NCI-H1105 (cell line): ENCODE measurements around the gene RAET1L.
A peak's percentile ranks its signal among the peaks of the same experiment; 100 is the strongest.
"Not testable (repeated sequence)": the region's sequence is repeated elsewhere in the genome, so short reads cannot be mapped to it uniquely, and the experiment has no call there.

ENCODE experiments used
- DNase-seq: peaks from one replicate; lab custom pipeline; 2025; lab: John Stamatoyannopoulos, UW

RAET1L gene

DNA sequence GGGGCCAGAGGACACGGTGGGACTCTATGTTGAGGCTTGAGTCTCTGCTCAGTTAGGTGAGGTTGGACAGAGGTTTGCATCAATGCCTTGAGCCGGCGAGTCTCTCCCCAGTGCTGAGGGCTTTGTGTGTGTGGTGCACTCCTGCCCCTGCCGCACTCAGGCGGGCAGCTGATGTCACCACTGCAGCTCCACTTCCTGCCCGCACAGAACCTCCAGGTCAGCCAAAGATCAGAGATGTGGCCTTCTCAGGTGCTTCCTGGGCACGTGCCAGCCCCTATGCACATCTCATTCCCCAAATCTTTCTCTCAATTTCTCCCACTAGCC is 33.9 kb downstream of the RAET1L start:
- not testable (repeated sequence) for DNase-seq

DNA sequence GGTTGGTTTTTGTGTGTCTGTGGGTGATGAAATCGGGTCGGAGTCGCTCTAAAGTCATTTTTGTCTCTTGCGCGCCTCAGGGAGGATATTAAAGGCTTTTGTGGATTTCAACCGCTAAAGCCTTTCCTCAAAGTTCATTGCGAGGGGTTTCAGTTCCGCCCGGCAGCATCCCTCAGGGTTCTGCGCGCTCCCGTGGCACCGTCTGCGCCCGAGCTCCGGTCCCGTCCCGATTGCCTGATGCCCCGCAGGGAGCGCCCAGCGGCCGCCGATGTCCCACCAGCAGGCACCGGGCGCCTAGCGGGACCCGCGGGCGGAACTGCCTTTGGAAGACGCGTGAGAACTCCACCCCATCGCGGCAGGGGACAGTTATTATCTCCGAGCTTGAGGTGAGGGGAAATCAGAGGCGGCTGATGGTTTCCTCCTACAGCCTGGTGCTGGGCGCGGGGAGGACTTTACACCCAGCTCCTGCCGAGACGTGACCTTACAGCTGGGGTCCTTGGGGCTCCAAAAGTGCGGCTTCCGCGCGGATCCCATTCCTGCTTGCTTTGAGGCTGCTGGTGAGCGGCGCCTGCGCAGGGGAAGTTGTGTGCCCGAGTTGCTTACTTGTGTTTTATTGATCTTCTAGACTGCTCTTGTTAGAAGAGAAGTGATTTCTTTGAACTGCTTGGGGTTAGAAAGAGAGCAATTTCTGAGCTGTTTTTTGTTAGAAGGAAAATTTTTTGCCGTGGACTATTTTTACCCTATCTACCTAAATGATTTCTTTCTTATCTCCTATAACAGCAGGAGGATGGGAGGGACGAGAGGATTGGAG is 34.5 kb downstream of the RAET1L start:
- peak; percentile 2 for DNase-seq

DNA sequence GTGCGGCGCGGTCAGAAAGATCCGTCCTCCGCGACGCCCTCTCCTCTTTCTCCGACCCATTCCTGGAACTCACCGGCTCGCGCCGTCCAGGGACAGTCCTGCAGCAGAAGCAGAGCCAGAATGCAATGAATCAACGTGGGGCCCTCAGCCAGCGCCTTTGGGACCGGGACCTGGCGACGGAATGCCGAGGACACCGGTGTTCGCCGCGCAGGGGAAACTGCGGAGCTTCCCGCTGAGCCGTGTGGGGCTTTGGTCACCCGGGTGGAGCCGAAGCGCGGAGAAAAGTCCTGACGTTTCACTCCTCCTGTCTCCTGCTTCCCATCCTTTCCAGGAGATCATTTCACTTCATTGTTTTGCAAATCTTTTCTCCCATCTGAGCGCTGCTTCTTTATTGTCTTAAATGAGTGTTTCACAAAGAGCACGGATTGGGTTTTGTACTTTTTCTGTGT is 35.1 kb downstream of the RAET1L start:
- no peak for DNase-seq

DNA sequence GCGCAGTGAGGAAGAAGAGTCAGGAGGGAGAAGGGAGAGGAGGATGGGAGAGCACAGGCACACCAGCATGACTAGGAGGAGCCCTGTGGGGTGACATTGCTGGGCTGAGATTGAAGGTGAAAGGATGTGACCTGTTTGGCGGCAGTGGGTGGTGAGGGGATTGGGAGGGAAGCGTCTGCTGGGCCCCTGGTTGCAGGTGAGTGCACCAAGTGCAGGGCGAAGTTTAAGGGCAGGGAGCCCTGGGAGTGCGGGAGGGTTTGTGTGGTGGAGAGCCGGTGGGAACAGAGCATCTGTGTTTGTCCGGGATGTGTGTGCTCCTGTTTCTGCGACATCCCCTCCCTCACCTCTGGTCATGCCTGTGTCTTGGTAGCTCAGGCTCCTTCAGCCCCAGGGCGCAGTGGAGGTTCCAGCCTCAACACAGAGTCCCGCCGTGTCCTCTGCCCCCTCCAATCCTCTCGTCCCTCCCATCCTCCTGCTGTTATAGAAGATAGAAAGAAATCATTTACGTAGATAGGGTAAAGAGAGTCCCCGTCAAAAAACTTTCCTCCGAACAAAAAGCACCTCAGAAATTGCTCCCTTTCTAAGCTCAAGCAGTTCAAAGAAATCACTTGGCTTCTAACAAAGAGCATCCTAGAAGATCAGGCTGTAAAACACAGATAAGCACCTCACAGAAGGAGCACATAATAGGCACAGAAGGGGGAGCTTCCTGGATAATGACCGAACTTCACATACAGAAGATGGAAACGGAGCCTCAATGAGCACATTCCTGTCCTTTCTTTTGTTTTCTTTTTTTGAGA is 36.6 kb downstream of the RAET1L start:
- no peak for DNase-seq

DNA sequence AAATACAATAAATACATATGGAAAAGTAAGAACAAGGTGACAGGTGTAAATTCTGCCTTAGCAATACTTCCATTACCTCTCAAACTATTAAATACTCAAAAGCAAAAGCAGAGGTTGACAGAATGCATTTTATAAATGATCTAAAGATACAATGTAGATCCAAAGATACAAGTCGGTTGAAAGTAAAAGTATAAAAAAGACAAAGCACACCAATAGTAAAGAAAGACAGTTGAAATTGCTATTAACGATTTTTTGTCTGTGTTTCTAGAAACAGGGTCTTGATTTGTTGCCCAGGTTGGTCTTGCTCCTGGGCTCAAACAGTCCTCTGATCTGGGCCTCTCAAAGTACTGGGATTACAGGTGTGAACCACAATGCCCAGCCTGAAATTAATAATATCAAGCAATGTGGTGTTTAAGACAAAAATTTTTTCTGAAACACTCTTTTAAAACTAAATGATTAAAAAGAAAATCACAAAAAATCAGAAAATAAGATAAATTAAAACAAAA is 37.7 kb downstream of the RAET1L start:
- DNase-seq, result no peak

DNA sequence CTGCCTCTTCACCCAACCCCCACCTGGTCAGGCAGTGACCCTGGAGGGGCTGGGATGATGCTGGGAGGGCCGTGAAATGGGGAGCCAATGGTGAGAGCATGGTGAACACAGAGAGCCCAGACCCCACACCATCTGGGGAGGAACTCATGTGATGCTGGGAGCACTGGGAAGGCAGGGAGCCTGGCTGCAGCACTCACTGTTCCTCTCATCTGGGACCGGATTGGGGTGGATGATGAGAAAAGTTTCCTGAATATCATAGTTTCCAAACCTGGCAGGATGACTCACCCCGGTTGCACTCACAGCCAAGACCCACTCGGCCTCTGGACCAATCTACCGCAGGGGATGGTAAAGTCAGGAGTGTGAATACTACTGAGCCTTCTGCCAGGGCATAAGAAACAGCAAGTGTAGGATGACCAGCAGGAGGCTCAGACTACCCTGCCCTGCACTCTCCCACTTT is 39.8 kb downstream of the RAET1L start:
- no peak for DNase-seq

DNA sequence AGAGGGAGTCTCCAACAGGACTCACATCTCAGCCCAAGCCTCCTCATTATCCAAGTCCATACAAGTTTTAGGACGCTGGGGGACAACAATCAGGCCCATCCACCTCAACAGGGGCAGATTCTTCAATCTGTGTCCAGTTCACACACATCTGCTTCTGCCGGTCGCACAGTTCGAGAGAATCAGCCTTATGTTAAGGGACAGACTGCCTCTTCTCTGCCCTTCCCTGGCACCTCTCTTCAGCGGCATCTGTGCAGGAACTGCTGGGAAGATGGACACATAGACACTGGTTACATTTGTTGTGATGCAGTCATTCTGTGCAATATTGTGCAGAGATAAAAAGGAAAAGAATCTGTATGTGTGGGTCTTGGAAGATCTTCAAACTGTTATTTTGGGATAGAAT is 40.6 kb downstream of the RAET1L start:
- DNase-seq, result no peak

DNA sequence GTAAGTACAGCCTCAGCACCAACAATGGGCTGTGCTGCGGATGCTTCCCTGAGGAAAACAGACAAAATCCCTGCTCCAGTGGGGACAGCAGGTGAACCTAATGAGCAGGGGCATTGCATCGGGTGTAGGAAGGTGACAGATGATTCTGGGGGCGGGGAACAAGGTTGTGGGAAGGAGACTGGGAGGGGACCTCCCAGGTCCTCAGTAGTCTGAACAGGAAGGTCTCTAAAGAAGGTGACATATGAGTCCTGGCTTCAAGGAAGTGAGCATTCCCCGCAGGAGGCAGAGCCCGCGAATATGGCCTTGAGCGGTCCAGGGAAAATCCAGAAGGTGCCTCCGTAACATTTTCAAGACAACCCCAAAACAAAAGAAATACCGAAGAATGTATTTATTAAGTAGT is 42.2 kb downstream of the RAET1L start:
- DNase-seq, result no peak

DNA sequence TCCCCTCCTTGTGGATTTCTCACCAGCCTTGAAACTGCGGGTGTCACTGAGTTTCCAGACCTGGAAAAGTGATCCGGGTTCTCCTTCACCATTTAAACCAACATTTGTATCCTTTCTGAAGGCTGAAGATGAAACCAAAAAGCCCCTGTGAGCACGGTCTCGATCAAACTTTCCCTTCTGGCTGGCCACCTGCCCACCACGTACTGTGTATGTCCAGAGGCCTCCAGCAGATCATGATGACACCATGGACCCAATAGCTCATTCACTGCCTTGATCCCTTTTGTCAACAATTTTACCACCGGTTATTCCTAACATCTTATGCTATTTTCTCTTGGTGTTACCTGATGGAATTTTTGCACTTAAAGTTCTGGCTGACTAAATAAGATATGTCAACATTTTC is 46.0 kb downstream of the RAET1L start:
- DNase-seq, result no peak

DNA sequence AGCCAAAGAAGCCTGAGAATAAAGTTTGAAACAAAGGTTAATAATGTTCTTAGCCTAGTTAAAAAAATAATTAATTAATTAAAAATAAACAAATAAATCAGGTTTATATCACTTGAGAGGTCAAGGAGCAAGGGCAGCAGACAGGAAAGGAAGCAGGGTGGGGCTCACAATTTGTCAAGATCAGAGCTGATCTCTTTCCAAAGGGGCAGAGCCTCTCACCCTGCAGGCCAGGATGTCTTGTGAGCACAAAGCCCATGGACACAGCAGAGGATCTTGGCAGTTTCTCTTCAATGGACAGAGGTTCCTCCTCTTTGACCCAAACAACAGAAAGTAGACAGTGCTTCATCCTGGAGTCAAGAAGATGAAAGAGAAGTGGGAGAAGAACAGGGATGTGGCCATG is 46.7 kb downstream of the RAET1L start:
- no peak for DNase-seq

DNA sequence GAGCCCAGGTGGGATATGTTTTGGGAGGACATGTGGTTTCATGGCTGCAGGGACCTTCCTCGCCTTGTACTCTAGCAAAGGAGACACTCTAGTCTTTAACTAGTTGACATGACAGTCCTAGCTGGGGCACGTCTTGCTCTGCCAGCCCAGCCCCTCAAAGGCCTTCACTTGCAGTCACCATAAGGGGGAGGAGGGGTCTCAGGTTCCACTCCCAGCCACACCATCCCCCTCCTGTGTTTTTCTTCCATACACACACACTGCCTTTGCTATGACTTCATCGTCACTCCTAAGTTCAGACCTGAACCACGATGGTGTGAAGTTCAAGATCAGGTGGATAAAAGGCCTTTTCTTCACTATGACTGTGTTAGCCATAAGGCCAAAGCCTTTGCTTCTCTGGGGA is 48.1 kb downstream of the RAET1L start:
- no peak for DNase-seq

DNA sequence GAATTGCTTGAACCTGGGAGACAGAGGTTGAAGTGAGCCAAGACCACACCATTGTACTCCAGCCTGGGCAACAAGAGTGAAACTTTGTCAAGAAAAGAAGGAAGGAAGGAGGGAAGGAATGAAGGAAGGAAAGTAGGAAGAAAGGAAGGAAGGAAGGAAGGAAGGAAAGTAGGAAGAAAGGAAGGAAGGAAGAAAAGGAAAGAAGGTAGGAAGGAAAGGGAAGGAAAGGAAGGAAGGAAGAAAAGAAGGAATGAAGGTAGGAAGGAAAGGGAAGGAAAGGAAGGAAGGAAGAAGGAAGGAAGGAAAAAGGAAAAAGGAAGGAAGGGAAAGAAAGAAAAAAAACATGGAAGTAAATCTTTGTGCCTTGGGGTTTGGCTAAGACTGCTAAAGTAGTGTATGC is 49.9 kb downstream of the RAET1L start:
- DNase-seq, result no peak

DNA sequence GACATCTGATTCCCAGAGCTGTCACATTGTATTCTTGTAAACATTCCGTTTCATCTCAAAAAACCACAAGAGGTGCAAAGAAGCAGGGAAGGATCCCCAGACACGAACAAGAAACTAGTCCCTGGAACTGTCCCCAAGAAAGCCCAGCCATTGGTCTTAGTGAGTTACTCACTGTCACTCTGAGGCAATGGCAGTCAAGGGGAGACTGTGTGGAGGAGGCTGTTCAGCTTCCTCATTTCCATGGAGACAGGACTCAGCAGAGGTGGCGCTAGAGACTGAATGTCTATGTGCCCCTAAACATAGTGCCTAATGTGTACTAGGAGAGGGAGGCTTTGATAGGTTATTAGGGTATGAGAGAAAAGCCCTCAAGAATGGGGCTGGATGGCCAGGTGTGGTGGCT is 50.5 kb downstream of the RAET1L start:
- DNase-seq, result no peak

DNA sequence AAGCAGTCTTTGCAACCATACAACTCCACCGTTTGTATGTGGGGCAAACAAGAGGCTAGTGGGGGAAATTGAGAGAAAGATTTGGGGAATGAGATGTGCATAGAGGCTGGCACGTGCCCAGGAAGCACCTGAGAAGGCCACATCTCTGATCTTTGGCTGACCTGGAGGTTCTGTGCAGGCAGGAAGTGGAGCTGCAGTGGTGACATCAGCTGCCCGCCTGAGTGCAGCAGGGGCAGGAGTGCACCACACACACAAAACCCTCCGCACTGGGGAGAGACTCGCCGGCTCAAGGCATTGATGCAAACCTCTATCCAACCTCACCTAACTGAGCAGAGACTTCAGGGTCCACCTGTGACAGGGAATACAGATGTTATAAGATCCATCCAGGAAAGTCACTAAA is 50.9 kb downstream of the RAET1L start:
- DNase-seq, result not testable (repeated sequence)

DNA sequence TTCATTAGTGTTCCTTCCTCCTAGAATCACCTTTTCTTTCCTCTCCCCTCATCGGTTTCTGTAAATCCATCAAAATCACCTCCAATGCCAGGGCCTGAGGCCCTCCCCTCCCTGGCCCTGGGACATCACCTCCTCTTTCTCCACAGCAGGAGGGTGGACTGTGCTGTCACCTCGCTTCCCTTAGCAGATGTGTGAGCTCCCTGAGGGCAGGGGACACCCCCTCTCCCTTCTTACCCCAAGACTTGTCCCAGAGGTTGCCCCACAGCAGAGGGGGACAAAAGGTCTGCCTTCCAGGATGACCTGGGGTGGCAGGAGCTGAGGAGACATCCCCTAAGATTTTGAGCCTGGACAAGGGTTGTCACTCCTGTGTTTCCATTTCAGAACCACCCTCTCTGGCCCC is 55.7 kb downstream of the RAET1L start:
- no peak for DNase-seq

DNA sequence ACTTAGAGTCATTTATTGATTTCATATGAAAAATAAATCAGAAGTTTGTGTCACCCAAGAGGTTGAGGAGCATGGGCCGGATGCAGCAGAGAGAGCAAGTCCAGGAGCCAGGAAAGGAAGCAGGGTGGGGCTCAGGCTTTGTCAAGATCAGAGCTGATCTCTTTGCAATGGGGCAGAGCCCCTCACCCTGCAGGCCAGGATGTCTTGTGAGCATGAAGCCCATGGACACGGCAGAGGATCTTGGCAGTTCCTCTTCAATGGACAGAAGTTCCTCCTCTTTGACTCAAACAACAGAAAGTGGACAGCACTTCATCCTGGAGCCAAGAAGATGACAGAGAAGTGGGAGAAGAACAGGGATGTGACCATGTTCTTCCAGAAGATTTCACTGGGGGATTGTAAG is 56.4 kb downstream of the RAET1L start:
- not testable (repeated sequence) for DNase-seq
